Erythroblast (primary cell): ENCODE measurements around the gene PTPRD.

ENCODE experiments used
- DNase-seq, 2 experiments: peaks; one replicate each; lab custom pipeline; 2025; lab: John Stamatoyannopoulos, UW
- GATA1 ChIP-seq: IDR thresholded peaks from 2 replicates; pipeline ENCODE4 v1.6.1; 2011; ENCODE audit warnings: low read depth, mild to moderate bottlenecking, control low read depth, low read length, moderate library complexity
- POLR2A ChIP-seq: IDR thresholded peaks from 2 replicates; pipeline ENCODE4 v1.6.1; 2011; ENCODE audit warnings: mild to moderate bottlenecking, low read length

PTPRD gene

DNA sequence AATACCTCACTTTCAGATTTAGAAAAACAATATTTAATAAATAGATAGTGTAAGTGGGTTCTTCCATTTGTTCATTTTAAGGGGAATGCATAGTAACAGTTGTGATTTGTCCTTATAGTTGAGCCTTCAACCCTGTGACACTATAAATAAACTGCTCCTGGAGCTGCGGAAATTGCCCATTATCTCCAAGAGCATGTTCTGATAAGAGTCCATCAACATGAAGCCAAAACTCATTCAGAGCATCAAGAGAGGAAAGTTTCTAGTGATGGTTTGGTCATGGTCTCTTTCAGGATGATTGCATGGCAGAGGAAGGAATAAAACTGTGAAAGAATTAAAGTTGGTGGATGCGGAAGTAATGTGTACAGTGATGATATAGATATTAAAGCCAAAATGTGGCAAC lies 2041.2 kb downstream of the PTPRD start:
- TF ChIP-seq POLR2A: no peak
- no peak for TF ChIP-seq GATA1
- DNase-seq: no peak

DNA sequence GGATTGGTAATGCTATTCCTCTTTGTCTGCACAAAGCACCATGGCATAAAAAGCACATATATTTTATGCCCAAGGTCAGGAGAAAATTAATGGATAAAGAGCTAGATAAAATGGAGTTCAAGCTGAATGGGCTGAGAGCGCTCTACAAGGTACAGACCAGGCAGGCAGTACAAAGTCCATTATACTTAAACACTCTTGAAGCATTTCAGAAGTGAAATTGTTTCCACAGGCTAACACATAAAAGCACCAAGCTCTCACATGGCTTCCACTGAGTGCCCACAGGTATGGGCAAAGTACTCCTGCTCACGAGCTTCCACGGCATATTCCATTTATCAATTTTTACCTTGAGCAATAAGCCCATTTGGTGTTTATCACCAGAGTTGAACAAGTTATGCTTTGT lies 2042.0 kb downstream of the PTPRD start:
- no peak for DNase-seq
- TF ChIP-seq POLR2A (no peak), GATA1 (no peak)

DNA sequence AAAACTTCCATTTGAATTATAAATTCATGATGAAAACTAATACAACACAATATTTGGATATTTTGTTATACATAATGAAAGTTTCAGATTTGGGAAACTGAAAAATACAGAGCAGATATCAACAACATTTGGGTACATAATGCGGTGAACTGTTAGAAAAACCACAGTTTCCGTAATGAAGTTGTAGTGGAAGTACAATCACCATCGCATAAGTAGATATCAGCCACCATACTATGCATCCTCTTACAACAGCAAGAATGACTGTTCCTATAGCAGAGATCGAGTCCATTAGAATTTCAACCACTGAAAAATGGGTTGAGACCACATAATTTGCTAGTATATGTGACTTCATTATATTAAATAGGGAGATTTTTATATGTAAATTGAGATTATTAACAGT lies 2043.0 kb downstream of the PTPRD start:
- no peak for DNase-seq
- TF ChIP-seq GATA1: no peak
- no peak for TF ChIP-seq POLR2A

DNA sequence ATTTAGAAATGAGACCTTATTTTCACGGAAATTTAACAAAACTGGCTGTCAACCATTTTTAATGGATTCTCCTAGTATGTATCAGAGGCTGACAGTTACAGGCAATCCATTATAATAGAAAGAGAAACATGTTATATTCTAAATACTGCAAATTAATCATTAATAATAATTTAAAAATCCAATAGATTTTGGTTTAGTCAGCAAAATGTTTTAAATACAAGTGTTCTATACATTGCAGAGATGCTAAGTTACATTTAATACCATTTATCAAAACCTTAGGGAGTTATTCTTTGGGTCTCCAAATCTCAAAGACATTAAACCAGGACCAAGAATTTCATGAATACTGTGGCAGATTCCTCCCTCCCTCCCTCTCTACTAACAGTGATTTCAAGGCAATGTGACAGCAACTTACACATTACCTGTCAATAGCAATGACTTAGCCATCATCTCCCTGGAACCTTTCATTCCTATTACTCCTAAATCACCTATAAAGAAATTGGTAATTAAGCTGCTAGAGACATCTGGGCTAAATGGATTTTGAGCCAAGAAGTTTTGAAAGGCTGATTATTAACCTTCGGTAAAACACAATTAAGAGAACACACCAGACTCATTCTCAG lies 2044.7 kb downstream of the PTPRD start:
- DNase-seq: no peak
- TF ChIP-seq GATA1 (no peak), POLR2A (no peak)

DNA sequence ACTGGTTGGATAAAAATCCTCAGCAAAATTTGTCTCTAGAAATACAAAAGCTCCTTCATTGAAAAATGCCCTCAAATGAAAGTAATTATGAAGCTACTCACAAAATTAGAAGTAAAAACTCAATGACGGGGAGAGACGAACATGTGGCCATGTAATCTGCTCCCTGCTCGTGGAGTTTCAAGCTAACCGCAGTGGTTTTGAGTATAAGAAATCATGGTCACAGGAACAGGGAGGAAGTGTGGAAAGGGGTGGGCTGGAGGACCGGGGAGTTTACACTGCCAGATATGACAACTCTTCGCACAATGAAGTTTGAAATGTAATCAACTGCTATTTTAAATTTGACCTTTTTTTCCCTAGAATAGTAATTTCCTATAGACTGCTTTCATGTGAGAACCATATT lies 2047.8 kb downstream of the PTPRD start:
- TF ChIP-seq POLR2A (no peak), GATA1 (no peak)
- no peak for DNase-seq

DNA sequence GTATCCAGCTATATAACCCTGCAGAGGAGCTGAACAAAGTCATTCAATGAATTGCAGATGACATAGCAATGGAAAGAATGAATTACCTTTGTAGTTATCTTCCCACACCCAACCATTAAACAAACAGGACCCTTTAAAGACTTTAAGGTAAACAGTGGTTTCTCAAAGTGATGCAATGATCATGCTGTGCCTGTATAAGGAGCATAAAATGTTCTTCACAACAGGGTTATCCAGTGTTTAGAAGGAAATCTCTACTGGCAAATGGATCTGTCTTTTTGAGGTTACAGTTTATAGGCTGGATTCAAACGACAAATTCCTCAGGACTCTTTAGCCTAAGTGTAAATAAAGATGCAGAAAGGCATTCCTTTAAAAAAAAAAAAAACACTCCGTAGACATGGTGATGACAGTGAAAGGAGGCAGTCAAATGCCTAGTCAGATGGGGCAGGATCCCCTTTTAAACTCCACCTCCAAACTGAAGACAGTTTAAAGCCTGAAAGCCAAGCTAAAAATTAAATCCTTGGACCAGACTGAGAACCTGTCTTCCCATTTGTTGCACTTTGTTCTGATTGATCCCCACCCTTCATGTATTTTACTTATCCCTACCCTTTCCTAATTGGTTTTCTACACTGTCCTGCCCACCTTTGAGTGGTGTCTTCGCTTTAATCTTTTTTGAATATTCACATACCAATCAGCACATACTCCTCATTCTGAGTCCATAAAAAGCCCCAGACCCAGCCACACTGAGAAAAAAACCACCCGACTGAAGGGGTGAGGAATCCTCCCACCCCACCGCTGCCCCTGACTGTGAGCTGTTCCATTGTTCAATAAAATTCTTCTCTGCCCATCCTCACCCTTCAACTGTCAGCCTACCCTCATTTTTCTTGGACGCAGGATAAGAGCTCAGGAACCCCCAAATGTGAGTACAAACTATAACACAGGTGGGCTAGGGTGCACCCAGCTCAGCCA lies 2052.0 kb downstream of the PTPRD start:
- no peak for DNase-seq
- TF ChIP-seq POLR2A: no peak
- no peak for TF ChIP-seq GATA1

DNA sequence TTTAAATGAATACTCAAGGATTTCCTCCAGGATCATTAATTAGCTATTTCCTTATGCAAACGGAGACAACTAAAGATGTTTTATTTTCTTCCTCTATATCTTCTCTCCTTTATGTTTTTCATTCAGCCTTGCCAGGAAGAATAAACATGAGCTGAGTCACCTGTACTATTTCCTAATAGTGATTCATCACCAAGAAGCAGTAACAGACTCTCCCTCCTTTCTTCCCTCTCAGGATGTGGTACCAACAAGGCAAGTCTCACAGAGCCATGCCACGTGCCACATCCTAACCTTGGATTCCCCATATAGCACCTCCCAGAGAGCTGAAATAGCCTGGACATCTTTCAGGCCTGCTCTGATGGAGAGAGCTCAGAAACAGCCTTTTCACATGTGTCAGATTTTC lies 2054.6 kb downstream of the PTPRD start:
- TF ChIP-seq GATA1 (no peak), POLR2A (no peak)
- no peak for DNase-seq

DNA sequence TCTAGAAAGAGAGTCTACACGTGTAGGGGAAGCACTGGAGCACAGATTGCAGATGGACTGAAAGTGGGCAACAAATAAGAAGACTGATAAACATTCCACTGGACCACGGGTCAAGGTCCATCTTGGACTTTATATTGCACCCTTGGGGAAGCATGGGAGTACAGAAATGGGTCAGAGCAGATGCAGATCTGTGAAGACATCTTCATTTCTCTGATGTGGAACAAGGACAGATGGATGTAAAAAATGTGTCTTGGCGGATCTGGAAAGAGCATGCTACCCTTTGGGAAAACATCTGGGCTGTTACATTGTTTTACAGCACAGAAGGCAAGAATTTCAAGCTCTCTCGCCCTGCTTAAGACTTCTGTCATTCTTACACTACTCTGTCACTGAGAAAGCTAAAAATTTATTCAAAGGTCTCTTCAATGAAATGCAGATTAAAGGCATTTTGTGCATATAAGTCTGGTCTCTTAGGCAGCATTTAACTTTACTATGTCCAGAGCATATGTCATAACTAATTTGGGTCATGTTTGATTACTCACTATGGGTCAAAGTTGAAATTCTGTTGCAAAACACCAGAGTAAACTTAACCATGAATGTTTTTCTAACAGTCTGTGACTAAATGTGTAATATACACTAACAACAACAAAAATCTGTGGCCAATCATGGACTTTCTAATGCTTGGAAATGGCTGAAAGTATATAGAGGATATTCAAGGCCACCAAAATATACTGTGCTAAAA lies 2056.9 kb downstream of the PTPRD start:
- no peak for TF ChIP-seq GATA1
- no peak for TF ChIP-seq POLR2A
- no peak for DNase-seq

DNA sequence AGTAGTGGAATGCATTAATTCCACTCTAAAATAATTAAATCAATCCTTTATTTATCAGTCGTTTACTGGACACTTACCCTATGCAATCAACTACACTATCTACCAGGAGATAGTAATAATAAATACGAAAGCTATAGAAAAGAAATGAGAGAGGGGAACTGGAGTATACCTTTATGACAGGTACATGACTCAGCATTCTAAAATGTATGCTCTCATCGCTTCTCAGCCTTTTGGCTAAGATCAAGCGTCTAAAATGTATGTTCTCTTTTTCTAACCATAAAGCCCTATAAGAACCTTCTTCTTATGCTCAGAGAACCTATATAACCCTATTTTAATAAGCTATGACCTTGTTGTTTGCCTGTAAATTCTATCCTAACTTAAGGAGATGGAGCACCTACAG lies 2059.4 kb downstream of the PTPRD start:
- DNase-seq: no peak
- TF ChIP-seq POLR2A (no peak), GATA1 (no peak)

DNA sequence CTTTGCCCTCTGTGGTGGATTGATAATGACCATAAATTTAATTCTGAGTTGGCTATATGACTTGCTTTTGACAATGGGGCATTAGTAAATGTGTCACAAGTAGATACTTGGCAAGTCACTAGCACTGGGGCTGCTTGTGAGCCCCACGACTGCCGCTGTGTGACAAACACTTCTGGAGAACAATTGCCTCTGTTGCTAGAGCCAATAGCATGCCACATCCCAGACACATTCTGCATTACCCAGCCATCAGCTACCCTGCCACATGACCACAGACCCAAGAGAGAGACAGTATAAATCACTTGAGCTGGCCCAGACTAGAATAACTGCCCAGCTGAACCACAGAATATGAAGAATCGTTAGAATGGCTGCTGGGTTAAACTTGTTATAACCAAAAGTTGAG lies 2060.1 kb downstream of the PTPRD start:
- TF ChIP-seq POLR2A: no peak
- no peak for TF ChIP-seq GATA1

DNA sequence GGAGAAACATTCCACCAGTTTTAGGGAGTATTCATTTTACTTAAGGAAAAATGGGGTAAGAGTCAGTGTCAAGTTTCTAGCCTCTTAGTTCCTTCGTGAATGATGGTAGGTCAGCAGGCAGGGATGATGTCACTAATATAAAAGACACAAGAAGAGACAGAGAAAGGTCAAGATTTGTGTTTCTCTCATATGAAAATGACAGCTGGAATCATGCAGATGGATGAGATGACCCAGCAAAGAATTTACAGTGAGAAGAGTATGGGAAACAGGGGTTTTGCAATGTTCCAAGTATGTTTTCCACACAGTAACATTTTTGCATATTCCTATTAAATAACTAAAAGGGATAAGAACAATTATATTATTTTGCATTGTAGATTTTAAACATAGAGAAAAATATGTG lies 2063.6 kb downstream of the PTPRD start:
- TF ChIP-seq POLR2A (no peak), GATA1 (no peak)
- no peak for DNase-seq

More for the DNA sequence above, 2060.1 kb downstream of the PTPRD start:
- DNase-seq: no peak

DNA sequence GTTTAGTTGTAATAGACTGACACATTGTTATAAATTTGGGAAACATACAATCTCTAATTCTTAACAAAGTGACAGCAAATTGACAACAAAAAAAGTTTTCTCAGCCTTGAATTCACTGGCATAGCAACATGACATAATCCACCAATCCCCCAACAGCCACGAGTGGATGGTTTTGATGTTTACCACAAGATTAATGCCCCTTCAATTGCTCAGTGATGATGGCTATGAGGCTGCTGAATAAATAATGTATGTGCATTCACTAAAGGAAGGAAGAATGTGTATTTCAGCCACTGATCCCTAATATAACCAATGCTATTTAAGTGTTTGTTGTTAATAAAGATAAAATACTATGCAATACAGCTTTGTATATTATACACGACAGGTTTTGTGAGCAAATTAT lies 2069.6 kb downstream of the PTPRD start:
- TF ChIP-seq GATA1 (no peak), POLR2A (no peak)
- no peak for DNase-seq

DNA sequence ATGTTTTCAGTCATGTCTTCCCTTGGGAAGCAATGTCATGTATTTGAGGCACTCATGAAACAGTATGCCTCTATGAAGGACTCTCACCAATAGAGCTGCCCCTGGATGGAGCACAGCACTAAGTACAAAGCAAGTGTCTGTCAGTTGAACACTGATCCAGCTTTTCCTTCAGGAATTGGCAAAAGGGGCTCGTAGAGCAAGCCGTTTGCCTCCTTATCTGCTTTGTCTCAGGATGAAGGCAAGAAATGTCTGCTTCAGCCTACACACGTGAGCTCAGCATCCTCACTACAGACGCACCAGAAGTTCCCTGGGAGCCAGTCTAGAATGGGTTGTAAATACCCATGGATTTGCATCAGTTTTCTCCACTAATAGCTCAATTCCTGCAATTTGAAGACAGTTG lies 2070.3 kb downstream of the PTPRD start:
- DNase-seq: no peak
- no peak for TF ChIP-seq GATA1
